OCI-LY3 (cell line): Measurements from ENCODE around the gene CRYBG3.

Source experiments
- H2AFZ ChIP-seq: fragments of 200-600, 300-600 bp; shearing (Covaris generic); 2 replicates; pipeline ENCODE4 v1.6.0; 2014; ENCODE audit warnings: antibody characterized with exemption, low read depth, low read length
- H3K27ac ChIP-seq: fragments of 200-600, 300-600 bp; sonication (generic); 2 replicates; pipeline ENCODE4 v1.5.1; 2014; ENCODE audit warnings: mild to moderate bottlenecking, low read length, moderate library complexity, mixed read lengths
- H3K27me3 ChIP-seq: fragments of 200-600, 300-600 bp; sonication (generic); 2 replicates; pipeline ENCODE4 v1.6.1; 2014; ENCODE audit warnings: low read depth, low read length, mixed read lengths
- H3K36me3 ChIP-seq: fragments of 200-600, 300-600 bp; sonication (generic); replicated peaks from 2 replicates; pipeline ENCODE3; 2014; ENCODE audit warnings: low read depth, low read length, mixed read lengths
- H3K4me1 ChIP-seq: fragments of 300-600, 200-600 bp; sonication (generic); 2 replicates; pipeline ENCODE4 v1.6.1; 2014; ENCODE audit warnings: low read length, mixed read lengths
- H3K4me2 ChIP-seq: fragments of 200-600, 300-600 bp; sonication (generic); 2 replicates; pipeline ENCODE4 v1.6.1; 2014; ENCODE audit warnings: low read length, mixed read lengths
- H3K4me3 ChIP-seq: fragments of 300-600, 200-600 bp; sonication (generic); 2 replicates; pipeline ENCODE4 v1.5.1; 2014; ENCODE audit warnings: antibody characterized with exemption, mild to moderate bottlenecking, low read length, moderate library complexity
- H3K79me2 ChIP-seq: fragments of 300-600, 200-600 bp; shearing (Covaris generic); 2 replicates; pipeline ENCODE4 v1.6.1; 2014; ENCODE audit warnings: mild to moderate bottlenecking, low read length, mixed read lengths
- H3K9ac ChIP-seq: fragments of 300-600, 200-600 bp; shearing (Covaris generic); 2 replicates; pipeline ENCODE4 v1.6.0; 2014; ENCODE audit warnings: mild to moderate bottlenecking, low read length, moderate library complexity
- H3K9me3 ChIP-seq: fragments of 200-600, 300-600 bp; shearing (Covaris generic); 2 replicates; pipeline ENCODE4 v1.6.1; 2014; ENCODE audit warnings: low read length, mixed read lengths; ENCODE audit not compliant: insufficient read depth
- H4K20me1 ChIP-seq: fragments of 200-600, 300-600 bp; sonication (generic); 2 replicates; pipeline ENCODE4 v1.6.1; 2016; ENCODE audit warnings: low read length, mixed read lengths; ENCODE audit not compliant: insufficient read depth
- EZH2phosphoT487 ChIP-seq: fragments of 200-600 bp; shearing (Covaris generic); IDR thresholded peaks from 2 replicates; pipeline ENCODE4 v1.6.1; 2018; ENCODE audit warnings: antibody characterized with exemption, mixed run types, low read depth
- TF ChIP-seq, protein P1 (sequence below): fragments of 200-600, 300-600 bp; sonication (generic); IDR thresholded peaks from 2 replicates; pipeline ENCODE4 v1.5.1; 2014; ENCODE audit warnings: antibody characterized with exemption, low read length, low read depth

The CRYBG3 gene

DNA sequence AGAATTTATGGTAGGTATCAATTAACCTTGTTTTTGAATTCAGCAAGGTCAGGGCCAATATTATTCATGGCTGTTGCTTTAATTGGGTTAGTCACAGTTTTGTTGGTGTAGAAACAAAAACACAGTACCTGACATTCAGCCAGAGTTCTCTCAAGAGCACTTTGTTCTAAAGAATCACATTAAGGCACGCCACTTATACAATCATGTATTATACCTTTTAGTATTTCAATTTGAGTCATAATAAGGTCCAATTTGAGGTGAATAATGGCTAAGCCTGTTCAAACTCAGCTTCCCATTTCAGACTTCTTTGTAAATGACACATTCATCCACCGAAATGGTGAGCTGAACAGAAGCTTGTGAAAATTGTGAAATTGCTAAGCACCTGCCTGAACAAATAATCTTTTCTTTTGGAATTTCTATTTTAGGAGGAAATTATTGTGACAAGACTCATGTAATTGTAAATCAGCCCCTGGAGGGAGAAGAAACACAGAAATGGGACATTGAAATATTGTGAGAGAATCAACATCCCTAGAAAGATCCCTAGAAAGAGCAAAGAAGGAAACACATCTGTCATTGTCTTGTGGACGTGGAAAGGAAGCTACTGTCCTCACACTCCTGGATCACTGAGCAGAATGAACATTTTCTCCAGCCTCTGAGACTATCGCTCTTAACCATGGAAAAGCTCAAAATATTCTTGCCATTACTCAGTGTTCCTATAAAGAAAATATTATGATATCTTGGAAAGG lies 121.2 kb downstream of the CRYBG3 start:
- Histone ChIP-seq H3K9me3 (no peaks in the 10 kb centered on the region), H3K9ac (no peak overlapping the region), H2AFZ (no peak overlapping the region), H3K36me3 (peaks cover 55% of the 10 kb centered on the region), H3K4me3 (no peak overlapping the region), H3K4me2 (no peak overlapping the region), H3K27ac (no peak overlapping the region), H4K20me1 (no peaks in the 10 kb centered on the region; the same call in 1 of the 2 replicates), H3K79me2 (no peaks in the 10 kb centered on the region), H3K27me3 (no peaks in the 10 kb centered on the region), H3K4me1 (0 out of 2 replicates have a peak, but pooled peaks cover 4% of the 10 kb centered on the region)
- TF ChIP-seq, protein P1, sequence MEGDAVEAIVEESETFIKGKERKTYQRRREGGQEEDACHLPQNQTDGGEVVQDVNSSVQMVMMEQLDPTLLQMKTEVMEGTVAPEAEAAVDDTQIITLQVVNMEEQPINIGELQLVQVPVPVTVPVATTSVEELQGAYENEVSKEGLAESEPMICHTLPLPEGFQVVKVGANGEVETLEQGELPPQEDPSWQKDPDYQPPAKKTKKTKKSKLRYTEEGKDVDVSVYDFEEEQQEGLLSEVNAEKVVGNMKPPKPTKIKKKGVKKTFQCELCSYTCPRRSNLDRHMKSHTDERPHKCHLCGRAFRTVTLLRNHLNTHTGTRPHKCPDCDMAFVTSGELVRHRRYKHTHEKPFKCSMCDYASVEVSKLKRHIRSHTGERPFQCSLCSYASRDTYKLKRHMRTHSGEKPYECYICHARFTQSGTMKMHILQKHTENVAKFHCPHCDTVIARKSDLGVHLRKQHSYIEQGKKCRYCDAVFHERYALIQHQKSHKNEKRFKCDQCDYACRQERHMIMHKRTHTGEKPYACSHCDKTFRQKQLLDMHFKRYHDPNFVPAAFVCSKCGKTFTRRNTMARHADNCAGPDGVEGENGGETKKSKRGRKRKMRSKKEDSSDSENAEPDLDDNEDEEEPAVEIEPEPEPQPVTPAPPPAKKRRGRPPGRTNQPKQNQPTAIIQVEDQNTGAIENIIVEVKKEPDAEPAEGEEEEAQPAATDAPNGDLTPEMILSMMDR = no peak
- no peak for TF ChIP-seq EZH2phosphoT487

DNA sequence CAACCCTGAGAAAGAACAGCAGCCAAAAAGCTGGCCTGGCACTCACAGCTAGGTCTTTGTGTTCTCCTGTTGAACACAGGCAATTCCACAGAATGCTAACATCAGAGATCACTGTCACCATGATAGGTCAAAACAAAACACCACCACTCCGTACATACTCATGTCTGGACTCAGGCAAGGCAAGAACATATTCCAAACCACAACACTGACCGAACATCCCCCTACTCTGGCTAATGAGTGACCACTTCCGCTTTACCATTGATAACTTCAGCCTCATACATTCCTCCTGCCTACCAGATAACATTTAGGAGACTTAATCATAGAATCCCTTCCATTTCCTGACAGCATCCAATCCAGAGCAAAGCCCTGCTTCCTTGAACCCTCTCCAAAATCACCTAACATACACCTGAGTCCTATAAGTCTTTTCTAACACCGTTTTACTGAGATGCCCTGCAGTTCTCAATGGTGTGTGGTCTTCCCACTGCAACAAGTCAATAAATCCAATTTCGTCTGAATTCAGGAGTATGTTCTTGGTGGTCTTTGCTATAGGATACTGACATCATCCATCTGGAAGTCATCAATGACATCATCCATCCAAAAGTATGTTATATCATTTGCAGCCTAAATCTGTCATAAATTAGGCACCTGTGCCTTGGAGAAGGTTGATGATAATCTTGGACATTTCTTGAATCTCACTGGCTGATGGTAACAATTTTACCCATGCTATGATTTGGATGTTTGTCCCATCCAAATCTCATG lies 126.7 kb downstream of the CRYBG3 start:
- H3K9me3 ChIP-seq = no peaks in the 10 kb centered on the region

DNA sequence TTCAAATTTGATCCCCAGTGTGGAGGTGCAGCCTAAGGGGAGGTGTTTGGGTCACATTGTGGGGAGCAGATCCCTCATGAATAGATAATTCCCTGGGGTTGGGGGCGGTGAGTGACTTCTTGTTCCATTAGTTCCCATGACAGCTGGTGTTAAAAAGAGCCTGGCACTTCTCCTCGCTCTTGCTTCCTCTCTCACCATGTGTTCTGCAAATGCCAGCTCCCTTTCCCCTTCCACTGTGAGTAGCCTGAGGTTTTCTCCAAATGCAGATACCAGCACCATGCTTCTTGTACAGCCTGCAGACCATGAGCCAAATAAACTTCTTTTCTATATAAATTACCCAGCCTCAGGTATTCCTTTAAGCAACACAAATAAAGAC lies 127.3 kb downstream of the CRYBG3 start:
- H3K4me1 ChIP-seq = peaks cover 1% of the 10 kb centered on the region
- no peak overlapping the region for H3K9ac ChIP-seq
- H3K27me3 ChIP-seq = no peaks in the 10 kb centered on the region
- H3K4me3 ChIP-seq = no peak overlapping the region
- peaks cover 81% of the 10 kb centered on the region for H3K36me3 ChIP-seq
- H4K20me1 ChIP-seq = peaks cover under 1% of the 10 kb centered on the region; the same call in 1 of the 2 replicates
- no peak overlapping the region for H3K27ac ChIP-seq
- no peak overlapping the region for H2AFZ ChIP-seq
- H3K4me2 ChIP-seq = no peak overlapping the region
- no peaks in the 10 kb centered on the region for H3K9me3 ChIP-seq
- H3K79me2 ChIP-seq = no peaks in the 10 kb centered on the region; the same call in 1 of the 2 replicates
- TF ChIP-seq EZH2phosphoT487 = no peak
- TF ChIP-seq, protein P1 = no peak

More for the DNA sequence above, 126.7 kb downstream of the CRYBG3 start:
- Histone ChIP-seq H3K4me2 (no peak overlapping the region), H3K79me2 (no peaks in the 10 kb centered on the region), H3K27ac (no peak overlapping the region), H3K9ac (no peak overlapping the region), H2AFZ (no peak overlapping the region), H3K36me3 (peaks cover 82% of the 10 kb centered on the region), H3K27me3 (no peaks in the 10 kb centered on the region), H4K20me1 (no peaks in the 10 kb centered on the region; the same call in 1 of the 2 replicates), H3K4me3 (no peak overlapping the region), H3K4me1 (no peaks in the 10 kb centered on the region)
- TF ChIP-seq EZH2phosphoT487 = no peak
- TF ChIP-seq, protein P1 = no peak

DNA sequence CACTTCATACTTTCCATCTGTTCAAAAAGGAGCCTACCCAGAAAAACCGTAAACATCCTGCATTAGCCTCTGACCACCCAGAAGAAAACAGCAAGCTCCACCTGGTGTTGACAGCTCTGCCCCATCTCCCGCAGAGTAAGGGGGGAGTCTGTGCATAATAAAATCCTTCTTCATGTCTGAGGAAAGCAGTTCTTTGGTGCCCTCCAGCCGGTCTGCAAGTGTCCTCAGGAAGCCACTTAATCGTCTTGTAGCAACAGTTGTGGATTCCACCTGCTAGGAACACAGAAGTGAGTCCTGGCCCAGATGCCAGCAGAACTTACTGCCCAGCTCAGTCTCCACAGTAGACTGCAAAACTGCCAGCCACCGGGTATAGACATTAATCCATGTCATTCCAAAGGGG lies 127.9 kb downstream of the CRYBG3 start:
- no peak overlapping the region for H3K9ac ChIP-seq
- no peak overlapping the region for H3K27ac ChIP-seq
- no peaks in the 10 kb centered on the region for H3K27me3 ChIP-seq
- peaks cover 7% of the 10 kb centered on the region for H4K20me1 ChIP-seq
- H3K36me3 ChIP-seq = peaks cover 82% of the 10 kb centered on the region
- TF ChIP-seq, protein P1 = no peak
- TF ChIP-seq EZH2phosphoT487 = no peak
- H3K4me2 ChIP-seq = no peak overlapping the region
- H3K9me3 ChIP-seq = no peaks in the 10 kb centered on the region
- no peaks in the 10 kb centered on the region; the same call in 1 of the 2 replicates for H3K79me2 ChIP-seq
- H2AFZ ChIP-seq = no peak overlapping the region
- no peak overlapping the region for H3K4me3 ChIP-seq
- peaks cover 8% of the 10 kb centered on the region for H3K4me1 ChIP-seq
